ENCODE data around the gene MYBPC2. TPM values are rescaled to one million over a fixed set of nuclear protein-coding genes. Genes with fewer than 3 reads are reported as not detected.

The MYBPC2 gene
- total RNA-seq, 4 donors from 2014 or later, result not detected

DNA sequence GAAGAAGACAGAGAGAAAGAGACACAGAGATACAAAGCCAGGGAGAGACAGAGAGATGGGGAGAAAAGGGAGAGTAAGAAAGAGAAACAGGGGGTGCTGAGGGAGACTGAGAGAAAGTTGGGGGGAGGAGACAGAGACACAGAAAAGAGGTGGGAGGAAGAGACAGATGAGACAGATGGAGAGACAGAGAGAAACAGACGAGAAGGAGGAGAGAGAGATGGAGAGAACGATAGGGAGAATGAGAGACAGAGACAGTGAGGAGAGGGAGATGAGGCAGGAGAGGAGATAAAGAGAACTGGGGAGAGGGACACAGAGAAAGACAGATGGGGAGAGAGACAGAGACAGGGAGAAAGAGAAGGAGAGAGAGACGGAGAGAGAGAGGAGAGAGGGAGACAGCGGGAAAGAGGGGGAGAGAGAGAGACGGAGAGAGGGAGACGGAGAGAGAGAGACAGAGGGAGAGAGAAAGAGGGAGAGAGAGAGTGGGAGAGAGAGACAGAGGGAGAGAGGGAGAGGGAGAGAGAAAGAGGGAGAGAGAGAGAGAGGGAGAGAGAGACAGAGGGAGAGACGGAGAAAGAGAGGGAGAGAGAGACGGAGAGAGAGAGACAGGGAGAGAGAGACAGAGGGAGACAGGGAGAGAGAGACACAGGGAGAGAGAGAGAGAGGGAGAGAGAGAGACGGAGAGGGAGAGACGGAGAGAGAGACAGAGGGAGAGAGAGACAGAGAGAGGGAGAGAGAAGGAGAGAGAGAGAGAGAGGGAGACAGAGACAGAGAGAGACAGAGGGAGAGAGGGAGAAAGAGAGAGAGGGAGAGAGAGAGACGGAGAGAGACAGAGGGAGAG lies 65.7 kb downstream of the MYBPC2 start:
- Histone ChIP-seq H3K36me3 (no peaks in the 10 kb centered on the region), H3K27me3 (no peaks in the 10 kb centered on the region), H3K4me1 (peaks cover 0 to 20% (median 0%) of the 10 kb centered on the region in 3 donors), H3K4me3 (no peak overlapping the region), H3K27ac (no peak overlapping the region), H3K9me3 (no peaks in the 10 kb centered on the region)
- TF ChIP-seq, protein P1, sequence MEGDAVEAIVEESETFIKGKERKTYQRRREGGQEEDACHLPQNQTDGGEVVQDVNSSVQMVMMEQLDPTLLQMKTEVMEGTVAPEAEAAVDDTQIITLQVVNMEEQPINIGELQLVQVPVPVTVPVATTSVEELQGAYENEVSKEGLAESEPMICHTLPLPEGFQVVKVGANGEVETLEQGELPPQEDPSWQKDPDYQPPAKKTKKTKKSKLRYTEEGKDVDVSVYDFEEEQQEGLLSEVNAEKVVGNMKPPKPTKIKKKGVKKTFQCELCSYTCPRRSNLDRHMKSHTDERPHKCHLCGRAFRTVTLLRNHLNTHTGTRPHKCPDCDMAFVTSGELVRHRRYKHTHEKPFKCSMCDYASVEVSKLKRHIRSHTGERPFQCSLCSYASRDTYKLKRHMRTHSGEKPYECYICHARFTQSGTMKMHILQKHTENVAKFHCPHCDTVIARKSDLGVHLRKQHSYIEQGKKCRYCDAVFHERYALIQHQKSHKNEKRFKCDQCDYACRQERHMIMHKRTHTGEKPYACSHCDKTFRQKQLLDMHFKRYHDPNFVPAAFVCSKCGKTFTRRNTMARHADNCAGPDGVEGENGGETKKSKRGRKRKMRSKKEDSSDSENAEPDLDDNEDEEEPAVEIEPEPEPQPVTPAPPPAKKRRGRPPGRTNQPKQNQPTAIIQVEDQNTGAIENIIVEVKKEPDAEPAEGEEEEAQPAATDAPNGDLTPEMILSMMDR (IDR thresholded peaks at IDR 0.05), result no peak
- TF ChIP-seq EP300 (IDR thresholded peaks at IDR 0.05), result no peak
- no peak for TF ChIP-seq POLR2A (IDR thresholded peaks at IDR 0.05)
- no peak for TF ChIP-seq POLR2AphosphoS5 (IDR thresholded peaks at IDR 0.05)
- ATAC-seq, result no peak
- 72 to 76% methylated on average over 5 to 11 of the region's 11 CpGs for WGBS, 2 donors (ENCODE audit: low coverage in 1 of 2)

- no peak for TF ChIP-seq EP300 (IDR thresholded peaks at IDR 0.05)
- no peak for TF ChIP-seq POLR2A (IDR thresholded peaks at IDR 0.05)
- TF ChIP-seq, protein P1 (IDR thresholded peaks at IDR 0.05), result no peak
- no peak for TF ChIP-seq POLR2AphosphoS5 (IDR thresholded peaks at IDR 0.05)
- 23 to 26% methylated on average over 14 to 15 of the region's 27 CpGs for WGBS, 2 donors (ENCODE audit: low coverage in 1 of 2)
- Histone ChIP-seq H3K27ac (no peak overlapping the region), H3K4me3 (no peak overlapping the region), H3K4me1 (peaks cover 0 to 20% (median 0%) of the 10 kb centered on the region in 3 donors), H3K9me3 (no peaks in the 10 kb centered on the region), H3K27me3 (no peaks in the 10 kb centered on the region), H3K36me3 (no peaks in the 10 kb centered on the region)
- no peak for ATAC-seq
Measured at GRCh38 chr19:50500060-50500752, 67.5 kb downstream of the MYBPC2 start.

- no peak for TF ChIP-seq POLR2A (IDR thresholded peaks at IDR 0.05)
- no peak for TF ChIP-seq EP300 (IDR thresholded peaks at IDR 0.05)
- no peak for TF ChIP-seq POLR2AphosphoS5 (IDR thresholded peaks at IDR 0.05)
- TF ChIP-seq, protein P1 (IDR thresholded peaks at IDR 0.05), result no peak
- H3K36me3 ChIP-seq, result peaks cover 0 to 5% of the 10 kb centered on the region in 2 donors
- no peak overlapping the region for H3K4me3 ChIP-seq
- ATAC-seq, result no peak
- 53 to 88% methylated on average over 2 of the region's 10 CpGs for WGBS, 2 donors (ENCODE audit: low coverage in 1 of 2)
- no peaks in the 10 kb centered on the region for H3K9me3 ChIP-seq
- peaks cover 0 to 20% (median 0%) of the 10 kb centered on the region in 3 donors for H3K4me1 ChIP-seq
- no peak overlapping the region for H3K27ac ChIP-seq
- no peaks in the 10 kb centered on the region for H3K27me3 ChIP-seq
Measured at GRCh38 chr19:50500753-50501151, 68.1 kb downstream of the MYBPC2 start.

DNA sequence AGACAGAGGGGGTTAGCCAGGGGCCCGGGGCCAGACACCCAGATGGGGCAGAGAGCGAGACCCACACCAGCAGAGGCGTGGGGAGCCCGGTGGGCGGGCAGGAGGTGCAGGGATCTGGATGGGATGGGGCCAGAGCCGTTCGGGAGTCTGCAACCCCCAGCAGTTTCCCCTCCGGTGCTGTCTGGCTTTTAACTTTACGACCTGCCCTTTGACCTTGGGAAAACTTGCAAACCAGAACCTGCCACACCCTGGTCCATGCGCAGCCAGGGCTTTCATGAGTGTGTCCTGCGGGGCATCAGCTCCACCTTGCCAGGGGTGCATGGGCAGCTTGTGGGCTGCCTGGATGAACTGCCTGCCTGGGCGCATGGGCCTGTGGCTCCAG lies 68.5 kb downstream of the MYBPC2 start:
- Histone ChIP-seq H3K4me1 (peaks cover 0 to 20% (median 0%) of the 10 kb centered on the region in 3 donors), H3K9me3 (no peaks in the 10 kb centered on the region), H3K4me3 (no peak overlapping the region), H3K27ac (no peak overlapping the region), H3K27me3 (no peaks in the 10 kb centered on the region), H3K36me3 (peaks cover 0 to 10% of the 10 kb centered on the region in 2 donors)
- TF ChIP-seq POLR2AphosphoS5 (IDR thresholded peaks at IDR 0.05) (no peak), EP300 (IDR thresholded peaks at IDR 0.05) (no peak), POLR2A (IDR thresholded peaks at IDR 0.05) (no peak)
- TF ChIP-seq, protein P1 (IDR thresholded peaks at IDR 0.05), result no peak
- no peak for ATAC-seq
- WGBS, 2 donors (ENCODE audit: low coverage in 1 of 2), result 56 to 60% methylated on average over 2 to 7 of the region's 12 CpGs

All from gastroesophageal sphincter (tissue), 4 donors.